ENCODE measurements around the gene RBMS3. TPM values are rescaled to one million over a fixed set of nuclear protein-coding genes. Genes with fewer than 3 reads are reported as not detected.
"Not testable (repeated sequence)": the region's sequence is repeated elsewhere in the genome, so short reads cannot be mapped to it uniquely, and the experiment has no call there.

RBMS3 gene
- total and polyA plus RNA-seq, 2 donors, result 12.8 to 19.9 TPM

DNA sequence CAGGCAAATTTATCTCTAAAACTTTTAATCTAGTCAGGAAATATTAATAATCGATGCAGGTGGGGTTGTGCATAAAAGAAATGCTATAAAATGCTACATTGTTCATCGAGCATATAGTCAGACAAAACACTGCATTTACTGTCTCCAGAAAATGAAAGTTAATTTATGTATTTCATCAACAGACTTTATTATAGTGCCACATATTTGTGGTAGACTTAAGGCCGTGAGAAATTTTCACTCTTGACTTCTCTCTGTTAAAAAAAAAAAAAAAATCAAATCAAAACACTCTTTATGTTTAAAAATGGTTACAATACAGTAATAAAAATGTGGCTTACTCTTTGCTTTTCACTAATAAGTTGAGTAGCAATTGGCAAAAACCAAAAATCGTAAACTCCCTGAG lies 67.4 kb downstream of the RBMS3 start:
- no peaks in the 10 kb centered on the region for H3K4me1 ChIP-seq (ENCODE audit: control insufficient read depth in 2 of 2, insufficient read depth in 2 of 2, low read length in 2 of 2)
- H3K27ac ChIP-seq (ENCODE audit: low read depth in 1 of 2, low read length in 1 of 2), result no peak overlapping the region
- H3K27me3 ChIP-seq (ENCODE audit: control insufficient read depth in 2 of 2, insufficient read depth in 1 of 2, low read length in 1 of 2), result no peaks in the 10 kb centered on the region
- 91% methylated on average over 4 of the region's 4 CpGs for WGBS
- no peak overlapping the region for H3K4me3 ChIP-seq (ENCODE audit: low read length in 2 of 2)
- DNase-seq (ENCODE audit: low read depth in 6 of 9, low spot score in 9 of 9), result no peak
- no peaks in the 10 kb centered on the region for H3K36me3 ChIP-seq (ENCODE audit: control insufficient read depth in 2 of 2, insufficient read depth in 2 of 2, low read length in 1 of 2)
- no peaks in the 10 kb centered on the region for H3K9me3 ChIP-seq (ENCODE audit: control insufficient read depth in 2 of 2, insufficient read depth in 1 of 2, low read length in 1 of 2)

DNA sequence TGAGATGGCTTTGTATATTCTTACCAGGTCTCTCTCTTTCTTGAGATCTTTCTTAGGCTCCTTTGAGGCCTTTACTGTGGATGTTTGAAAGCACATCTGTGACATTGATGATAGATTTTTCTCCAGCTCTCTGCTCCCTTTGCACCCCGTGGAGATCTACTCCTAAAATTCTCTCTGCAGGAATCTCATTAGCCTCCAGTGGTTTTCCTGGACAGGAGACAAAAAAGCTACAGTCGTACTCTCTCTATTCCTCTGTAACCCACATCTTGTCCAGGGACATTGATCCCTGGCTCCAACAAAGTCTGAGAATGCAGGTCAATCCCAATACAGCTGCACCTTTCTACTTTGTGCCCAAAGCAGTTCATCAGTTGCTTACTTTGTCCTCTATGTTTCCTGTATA lies 68.2 kb downstream of the RBMS3 start:
- Histone ChIP-seq H3K9me3 (ENCODE audit: control insufficient read depth in 2 of 2, insufficient read depth in 1 of 2, low read length in 1 of 2) (no peaks in the 10 kb centered on the region), H3K27me3 (ENCODE audit: control insufficient read depth in 2 of 2, insufficient read depth in 1 of 2, low read length in 1 of 2) (no peaks in the 10 kb centered on the region), H3K27ac (ENCODE audit: low read depth in 1 of 2, low read length in 1 of 2) (no peak overlapping the region), H3K4me1 (ENCODE audit: control insufficient read depth in 2 of 2, insufficient read depth in 2 of 2, low read length in 2 of 2) (no peaks in the 10 kb centered on the region), H3K4me3 (ENCODE audit: low read length in 2 of 2) (no peak overlapping the region), H3K36me3 (ENCODE audit: control insufficient read depth in 2 of 2, insufficient read depth in 2 of 2, low read length in 1 of 2) (no peaks in the 10 kb centered on the region)
- 84% methylated on average over 2 of the region's 2 CpGs for WGBS
- no peak for DNase-seq (ENCODE audit: low read depth in 6 of 9, low spot score in 9 of 9)

DNA sequence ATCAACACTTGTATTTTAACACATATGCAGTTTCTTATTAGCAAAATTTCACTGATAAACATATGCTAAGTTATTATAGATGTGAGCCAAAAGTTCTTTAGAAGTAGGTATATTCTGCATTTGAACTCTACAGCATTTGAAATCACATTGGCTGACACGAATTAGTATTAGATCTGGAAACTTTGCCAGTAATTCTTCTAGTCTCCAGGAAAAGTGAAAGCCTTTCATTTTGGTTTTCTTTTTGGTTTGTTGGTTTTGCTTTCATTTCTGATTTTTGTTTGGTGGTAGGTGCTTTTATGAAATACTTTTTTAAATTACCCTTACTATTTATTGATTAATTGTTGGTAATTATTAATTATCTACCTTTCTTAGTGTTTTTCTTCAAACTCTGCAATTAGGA lies 72.9 kb downstream of the RBMS3 start:
- H3K4me3 ChIP-seq (ENCODE audit: low read length in 2 of 2), result no peak overlapping the region
- no peaks in the 10 kb centered on the region for H3K36me3 ChIP-seq (ENCODE audit: control insufficient read depth in 2 of 2, insufficient read depth in 2 of 2, low read length in 1 of 2)
- H3K4me1 ChIP-seq (ENCODE audit: control insufficient read depth in 2 of 2, insufficient read depth in 2 of 2, low read length in 2 of 2), result no peaks in the 10 kb centered on the region
- no peak for DNase-seq (ENCODE audit: low read depth in 6 of 9, low spot score in 9 of 9)
- no peak overlapping the region for H3K27ac ChIP-seq (ENCODE audit: low read depth in 1 of 2, low read length in 1 of 2)
- 21% methylated on average over 1 of the region's 1 CpG for WGBS
- no peaks in the 10 kb centered on the region for H3K27me3 ChIP-seq (ENCODE audit: control insufficient read depth in 2 of 2, insufficient read depth in 1 of 2, low read length in 1 of 2)
- no peaks in the 10 kb centered on the region for H3K9me3 ChIP-seq (ENCODE audit: control insufficient read depth in 2 of 2, insufficient read depth in 1 of 2, low read length in 1 of 2)

DNA sequence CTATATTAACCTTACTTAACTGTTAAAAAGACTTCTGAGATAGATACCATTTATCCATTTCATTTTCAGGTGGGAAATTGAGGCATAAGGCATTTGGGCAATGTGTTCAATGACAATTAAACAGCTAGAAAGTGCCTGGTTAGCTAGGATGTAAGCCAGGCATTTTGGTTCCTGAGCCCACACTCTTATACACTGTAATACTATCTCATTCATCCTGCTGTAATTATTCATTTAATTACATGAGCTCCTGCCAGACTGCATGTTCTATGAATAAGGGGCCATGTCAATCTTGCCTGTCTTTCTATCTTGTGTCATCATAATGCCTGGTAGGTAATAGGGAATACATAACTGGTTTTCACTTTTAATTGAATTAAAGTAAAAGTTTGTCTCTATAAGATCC lies 74.0 kb downstream of the RBMS3 start:
- no peak for DNase-seq (ENCODE audit: low read depth in 6 of 9, low spot score in 9 of 9)
- Histone ChIP-seq H3K36me3 (ENCODE audit: control insufficient read depth in 2 of 2, insufficient read depth in 2 of 2, low read length in 1 of 2) (no peaks in the 10 kb centered on the region), H3K4me3 (ENCODE audit: low read length in 2 of 2) (no peak overlapping the region), H3K4me1 (ENCODE audit: control insufficient read depth in 2 of 2, insufficient read depth in 2 of 2, low read length in 2 of 2) (no peaks in the 10 kb centered on the region), H3K27ac (ENCODE audit: low read depth in 1 of 2, low read length in 1 of 2) (no peak overlapping the region), H3K9me3 (ENCODE audit: control insufficient read depth in 2 of 2, insufficient read depth in 1 of 2, low read length in 1 of 2) (no peaks in the 10 kb centered on the region), H3K27me3 (ENCODE audit: control insufficient read depth in 2 of 2, insufficient read depth in 1 of 2, low read length in 1 of 2) (no peaks in the 10 kb centered on the region)

DNA sequence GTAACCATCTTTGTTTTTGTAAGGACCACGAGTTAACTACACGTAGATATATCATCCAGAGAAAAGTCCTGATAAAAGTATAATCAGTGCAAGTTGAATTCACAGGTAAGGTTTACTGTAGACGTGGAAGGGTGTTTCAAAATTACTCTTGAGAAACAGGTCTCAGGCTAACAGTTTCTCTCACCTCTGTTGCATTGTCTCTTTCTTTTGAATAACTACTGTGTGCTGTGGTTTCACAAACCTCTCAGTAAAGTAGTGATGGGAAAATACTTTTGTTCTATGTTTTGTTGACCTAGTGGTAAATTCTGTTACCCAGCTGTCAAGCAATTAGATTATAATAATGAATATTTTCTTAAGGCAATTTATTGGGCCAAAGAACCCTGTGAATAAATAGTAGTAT lies 75.2 kb downstream of the RBMS3 start:
- 95% methylated on average over 3 of the region's 3 CpGs for WGBS
- Histone ChIP-seq H3K36me3 (ENCODE audit: control insufficient read depth in 2 of 2, insufficient read depth in 2 of 2, low read length in 1 of 2) (no peaks in the 10 kb centered on the region), H3K27ac (ENCODE audit: low read depth in 1 of 2, low read length in 1 of 2) (no peak overlapping the region), H3K4me1 (ENCODE audit: control insufficient read depth in 2 of 2, insufficient read depth in 2 of 2, low read length in 2 of 2) (no peaks in the 10 kb centered on the region), H3K27me3 (ENCODE audit: control insufficient read depth in 2 of 2, insufficient read depth in 1 of 2, low read length in 1 of 2) (no peaks in the 10 kb centered on the region), H3K4me3 (ENCODE audit: low read length in 2 of 2) (no peak overlapping the region), H3K9me3 (ENCODE audit: control insufficient read depth in 2 of 2, insufficient read depth in 1 of 2, low read length in 1 of 2) (no peaks in the 10 kb centered on the region)
- DNase-seq (ENCODE audit: low read depth in 6 of 9, low spot score in 9 of 9), result no peak

DNA sequence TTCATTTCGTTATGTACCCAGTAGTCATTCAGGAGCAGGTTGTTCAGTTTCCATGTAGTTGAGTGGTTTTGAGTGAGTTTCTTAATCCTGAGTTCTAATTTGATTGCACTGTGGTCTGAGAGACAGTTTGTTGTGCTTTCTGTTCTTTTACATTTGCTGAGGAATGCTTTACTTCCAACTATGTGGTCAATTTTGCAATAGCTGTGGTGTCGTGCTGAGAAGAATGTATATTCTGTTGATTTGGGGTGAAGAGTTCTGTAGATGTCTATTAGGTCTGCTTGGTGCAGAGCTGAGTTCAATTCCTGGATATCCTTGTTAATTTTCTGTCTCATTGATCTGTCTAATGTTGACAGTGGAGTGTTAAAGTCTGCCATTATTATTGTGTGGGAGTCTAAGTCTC lies 79.4 kb downstream of the RBMS3 start:
- not testable (repeated sequence) for H3K9me3 ChIP-seq (ENCODE audit: control insufficient read depth in 2 of 2, insufficient read depth in 1 of 2, low read length in 1 of 2); H3K27ac ChIP-seq (ENCODE audit: low read depth in 1 of 2, low read length in 1 of 2); H3K4me3 ChIP-seq (ENCODE audit: low read length in 2 of 2); DNase-seq (ENCODE audit: low read depth in 6 of 9, low spot score in 9 of 9); H3K27me3 ChIP-seq (ENCODE audit: control insufficient read depth in 2 of 2, insufficient read depth in 1 of 2, low read length in 1 of 2); H3K36me3 ChIP-seq (ENCODE audit: control insufficient read depth in 2 of 2, insufficient read depth in 2 of 2, low read length in 1 of 2); H3K4me1 ChIP-seq (ENCODE audit: control insufficient read depth in 2 of 2, insufficient read depth in 2 of 2, low read length in 2 of 2)
- WGBS, result 92% methylated on average over 2 of the region's 2 CpGs

DNA sequence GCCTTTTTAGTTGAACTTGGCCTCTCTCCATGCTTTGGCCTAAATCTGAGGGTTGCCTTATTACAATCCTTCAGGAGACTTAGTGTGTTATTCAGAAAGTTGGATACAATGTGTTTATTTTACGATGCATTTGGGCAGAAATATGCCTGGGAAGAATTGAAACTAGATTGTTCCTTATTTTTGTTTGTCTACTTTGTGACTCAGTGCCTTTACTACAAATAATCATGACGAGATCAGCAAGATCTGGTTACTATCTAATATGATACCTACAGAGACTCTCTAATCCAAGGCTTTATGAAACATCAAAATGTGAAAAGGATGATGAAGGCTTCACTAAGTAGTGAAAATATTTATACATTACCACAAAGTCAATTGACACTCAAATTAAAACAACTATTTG lies 82.2 kb downstream of the RBMS3 start:
- 96% methylated on average over 2 of the region's 2 CpGs for WGBS
- H3K9me3 ChIP-seq (ENCODE audit: control insufficient read depth in 2 of 2, insufficient read depth in 1 of 2, low read length in 1 of 2), result no peaks in the 10 kb centered on the region
- no peaks in the 10 kb centered on the region for H3K27me3 ChIP-seq (ENCODE audit: control insufficient read depth in 2 of 2, insufficient read depth in 1 of 2, low read length in 1 of 2)
- H3K27ac ChIP-seq (ENCODE audit: low read depth in 1 of 2, low read length in 1 of 2), result no peak overlapping the region
- H3K4me3 ChIP-seq (ENCODE audit: low read length in 2 of 2), result no peak overlapping the region
- no peaks in the 10 kb centered on the region for H3K36me3 ChIP-seq (ENCODE audit: control insufficient read depth in 2 of 2, insufficient read depth in 2 of 2, low read length in 1 of 2)
- no peak for DNase-seq (ENCODE audit: low read depth in 6 of 9, low spot score in 9 of 9)
- H3K4me1 ChIP-seq (ENCODE audit: control insufficient read depth in 2 of 2, insufficient read depth in 2 of 2, low read length in 2 of 2), result no peaks in the 10 kb centered on the region

DNA sequence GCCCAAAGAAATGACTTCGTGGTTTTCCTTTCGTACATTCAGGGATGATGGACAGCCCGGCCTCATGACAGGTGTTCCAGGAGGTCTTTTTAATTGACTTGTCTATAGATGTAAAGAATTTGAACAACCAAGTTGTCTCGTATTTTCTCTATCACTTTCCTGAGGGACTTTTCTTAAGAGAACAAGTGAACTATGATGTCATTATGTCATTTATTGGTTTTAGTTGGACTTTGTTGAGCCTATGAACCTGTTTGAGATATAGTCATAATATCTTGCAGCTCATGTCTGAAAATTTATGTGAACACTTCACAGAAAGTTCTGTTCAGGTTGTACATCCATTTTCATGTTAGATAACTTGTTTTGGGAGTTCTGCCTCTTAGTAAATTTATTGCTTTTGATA lies 89.2 kb downstream of the RBMS3 start:
- Histone ChIP-seq H3K9me3 (ENCODE audit: control insufficient read depth in 2 of 2, insufficient read depth in 1 of 2, low read length in 1 of 2) (no peaks in the 10 kb centered on the region), H3K27me3 (ENCODE audit: control insufficient read depth in 2 of 2, insufficient read depth in 1 of 2, low read length in 1 of 2) (no peaks in the 10 kb centered on the region), H3K4me3 (ENCODE audit: low read length in 2 of 2) (no peak overlapping the region), H3K27ac (ENCODE audit: low read depth in 1 of 2, low read length in 1 of 2) (no peak overlapping the region), H3K4me1 (ENCODE audit: control insufficient read depth in 2 of 2, insufficient read depth in 2 of 2, low read length in 2 of 2) (peaks cover 2 to 13% of the 10 kb centered on the region in 2 donors), H3K36me3 (ENCODE audit: control insufficient read depth in 2 of 2, insufficient read depth in 2 of 2, low read length in 1 of 2) (no peaks in the 10 kb centered on the region)
- 47% methylated on average over 4 of the region's 4 CpGs for WGBS
- DNase-seq (ENCODE audit: low read depth in 6 of 9, low spot score in 9 of 9), result no peak

DNA sequence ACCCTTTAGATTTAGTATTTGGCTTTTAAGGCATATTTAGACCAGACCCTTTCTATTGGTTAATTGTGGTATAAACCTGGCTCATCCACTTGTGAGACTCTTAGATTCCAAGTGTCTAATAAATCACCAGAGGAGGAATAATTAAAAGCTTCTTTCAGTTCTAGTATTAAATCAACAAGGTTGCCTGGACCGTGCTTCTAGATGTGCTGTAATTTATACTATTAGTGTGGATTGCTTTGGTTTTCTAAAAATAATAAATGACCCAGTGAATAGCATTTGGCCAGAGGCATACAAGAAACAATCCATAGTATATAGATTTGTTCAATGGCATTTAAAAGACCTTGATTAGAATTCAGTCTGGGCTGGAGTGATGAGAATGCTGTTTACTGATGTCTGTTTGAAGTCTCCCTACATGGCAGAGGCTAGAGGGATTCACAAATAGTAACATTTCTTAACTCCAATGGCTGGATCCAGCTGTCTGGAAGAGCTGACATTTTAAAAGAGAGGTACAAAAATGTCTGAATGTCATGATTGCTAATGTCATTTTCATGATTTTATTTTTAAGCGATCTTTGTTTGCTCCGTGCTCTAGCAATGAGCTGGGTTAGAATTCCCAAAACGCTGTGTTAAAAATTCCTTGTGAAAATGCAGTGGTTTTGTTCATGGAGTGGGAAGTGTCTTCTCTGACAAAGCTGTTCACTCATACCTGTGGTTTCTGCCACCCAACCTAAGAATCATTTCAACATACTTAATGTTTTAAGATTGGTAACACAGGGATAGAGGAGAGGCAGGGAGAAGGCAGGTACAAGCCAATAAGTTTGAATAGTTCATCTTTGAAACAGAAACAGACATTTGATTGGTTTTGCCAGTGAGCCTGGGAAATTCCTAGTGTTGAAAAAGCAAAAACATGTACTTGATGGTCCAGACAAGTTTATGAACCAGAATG lies 89.9 kb downstream of the RBMS3 start:
- WGBS, result 95% methylated on average over 4 of the region's 4 CpGs
- Histone ChIP-seq H3K4me3 (ENCODE audit: low read length in 2 of 2) (no peak overlapping the region), H3K27me3 (ENCODE audit: control insufficient read depth in 2 of 2, insufficient read depth in 1 of 2, low read length in 1 of 2) (no peaks in the 10 kb centered on the region), H3K27ac (ENCODE audit: low read depth in 1 of 2, low read length in 1 of 2) (peak overlapping the region in 1 of 2 donors; percentile 29), H3K36me3 (ENCODE audit: control insufficient read depth in 2 of 2, insufficient read depth in 2 of 2, low read length in 1 of 2) (no peaks in the 10 kb centered on the region), H3K4me1 (ENCODE audit: control insufficient read depth in 2 of 2, insufficient read depth in 2 of 2, low read length in 2 of 2) (peaks cover 2 to 13% of the 10 kb centered on the region in 2 donors), H3K9me3 (ENCODE audit: control insufficient read depth in 2 of 2, insufficient read depth in 1 of 2, low read length in 1 of 2) (no peaks in the 10 kb centered on the region)
- no peak for DNase-seq (ENCODE audit: low read depth in 6 of 9, low spot score in 9 of 9)
